Type B pancreatic cell (in vitro differentiated cells): ENCODE results near the gene TCF7L2. TPM values are rescaled to one million over a fixed set of nuclear protein-coding genes. Genes with fewer than 3 reads are reported as not detected.
A peak's percentile ranks its signal among the peaks of the same experiment; 100 is the strongest.

Source experiments
- DNase-seq: peaks from one replicate; pipeline ENCODE4 v3.0.0; 2021; ENCODE audit warnings: mixed read lengths; ENCODE audit not compliant: unreplicated experiment; ENCODE audit errors: extremely low spot score
- H3K27ac Mint-ChIP-seq: 2 replicates; pipeline ENCODE4 v1.8.0; 2021; ENCODE audit warnings: mild to moderate bottlenecking, mixed read lengths
- H3K27me3 Mint-ChIP-seq: 2 replicates; pipeline ENCODE4 v1.8.0; 2021; ENCODE audit warnings: mixed read lengths
- H3K36me3 Mint-ChIP-seq: 2 replicates; pipeline ENCODE4 v1.8.0; 2021; ENCODE audit warnings: mixed read lengths
- H3K4me1 Mint-ChIP-seq: one replicate; pipeline ENCODE4 v1.8.0; 2021; ENCODE audit warnings: mixed read lengths; ENCODE audit not compliant: unreplicated experiment
- H3K4me3 Mint-ChIP-seq: 2 replicates; pipeline ENCODE4 v1.8.0; 2021; ENCODE audit warnings: mild to moderate bottlenecking, mixed read lengths
- H3K9me3 Mint-ChIP-seq: 2 replicates; pipeline ENCODE4 v1.8.0; 2021; ENCODE audit warnings: mixed read lengths
- CTCF ChIP-seq: fragments of 200-600 bp; sonication (generic); conservative IDR thresholded peaks from 2 replicates; pipeline ENCODE4 v1.5.0; 2021; ENCODE audit warnings: antibody characterized with exemption, mild to moderate bottlenecking
- total RNA-seq: library from RNA; stranded (reverse); gene quantifications from 2 replicates; pipeline ENCODE4 v1.2.1, GENCODE V29; 2021; ENCODE audit warnings: low replicate concordance

TCF7L2 gene
- total RNA-seq, 1 donor from 2014 or later: 39.7 TPM

DNA sequence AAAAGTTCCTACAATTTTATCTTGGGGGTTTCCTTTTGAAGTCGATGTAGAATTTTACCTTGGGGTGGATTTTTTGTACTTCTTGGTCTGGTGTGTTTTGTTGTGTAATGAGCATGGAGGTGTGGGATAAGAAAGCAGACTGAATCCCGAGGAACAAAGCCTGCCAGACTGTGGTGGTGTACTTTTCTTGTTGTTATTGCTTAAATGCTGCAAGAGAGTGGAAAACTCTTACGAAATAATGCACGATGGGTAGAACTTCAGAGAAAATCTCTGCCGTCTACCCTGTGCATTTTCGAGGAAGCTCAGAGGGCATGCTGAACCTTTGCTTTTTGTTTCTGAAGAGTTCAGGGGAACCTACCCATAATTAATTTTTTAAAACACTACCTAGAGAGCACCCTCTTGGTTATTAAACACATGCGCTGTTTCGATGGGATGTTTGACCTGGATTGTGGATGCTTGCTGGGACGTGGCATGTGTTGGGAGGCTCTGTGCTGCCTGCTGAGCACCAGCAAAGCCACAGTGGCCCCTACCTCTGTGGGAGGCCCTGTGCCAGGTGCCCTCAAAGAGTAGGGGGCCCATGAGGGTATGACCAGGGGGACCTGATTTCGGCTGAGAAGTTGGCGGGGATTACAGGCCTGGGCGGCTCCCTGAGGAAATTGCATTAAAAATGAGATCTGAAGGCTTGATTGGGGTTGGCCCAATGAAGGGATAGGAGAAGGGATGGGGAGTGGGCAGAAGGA, 94.1 kb downstream of the TCF7L2 start:
- peaks cover 14% of the 10 kb centered on the region for H3K9me3 Mint-ChIP-seq
- no peaks in the 10 kb centered on the region for H3K27me3 Mint-ChIP-seq
- H3K27ac Mint-ChIP-seq: no peak overlapping the region
- H3K36me3 Mint-ChIP-seq: peaks cover 59% of the 10 kb centered on the region
- H3K4me1 Mint-ChIP-seq: peaks cover 44% of the 10 kb centered on the region
- DNase-seq: no peak
- TF ChIP-seq CTCF: no peak
- peak overlapping the region; percentile 4 for H3K4me3 Mint-ChIP-seq

GRCh38 chr10:113045147-113046055, 95.4 kb downstream of the TCF7L2 start:
- no peaks in the 10 kb centered on the region for H3K27me3 Mint-ChIP-seq
- H3K9me3 Mint-ChIP-seq: peaks cover 14% of the 10 kb centered on the region
- peaks cover 40% of the 10 kb centered on the region for H3K4me1 Mint-ChIP-seq
- H3K4me3 Mint-ChIP-seq: no peak overlapping the region
- TF ChIP-seq CTCF: no peak
- no peak for DNase-seq
- H3K36me3 Mint-ChIP-seq: peaks cover 56% of the 10 kb centered on the region
- no peak overlapping the region for H3K27ac Mint-ChIP-seq

GRCh38 chr10:113047151-113047550, 97.1 kb downstream of the TCF7L2 start:
- no peak for TF ChIP-seq CTCF
- no peak for DNase-seq
- Mint-ChIP-seq H3K27me3 (no peaks in the 10 kb centered on the region), H3K27ac (no peak overlapping the region), H3K9me3 (peaks cover 14% of the 10 kb centered on the region), H3K36me3 (peaks cover 54% of the 10 kb centered on the region), H3K4me1 (peaks cover 51% of the 10 kb centered on the region), H3K4me3 (no peak overlapping the region)

GRCh38 chr10:113047605-113047962, 97.5 kb downstream of the TCF7L2 start:
- Mint-ChIP-seq H3K27ac (no peak overlapping the region), H3K4me3 (no peak overlapping the region), H3K4me1 (peaks cover 49% of the 10 kb centered on the region), H3K36me3 (peaks cover 51% of the 10 kb centered on the region), H3K27me3 (no peaks in the 10 kb centered on the region), H3K9me3 (peaks cover 10% of the 10 kb centered on the region)
- no peak for DNase-seq
- TF ChIP-seq CTCF: no peak

DNA sequence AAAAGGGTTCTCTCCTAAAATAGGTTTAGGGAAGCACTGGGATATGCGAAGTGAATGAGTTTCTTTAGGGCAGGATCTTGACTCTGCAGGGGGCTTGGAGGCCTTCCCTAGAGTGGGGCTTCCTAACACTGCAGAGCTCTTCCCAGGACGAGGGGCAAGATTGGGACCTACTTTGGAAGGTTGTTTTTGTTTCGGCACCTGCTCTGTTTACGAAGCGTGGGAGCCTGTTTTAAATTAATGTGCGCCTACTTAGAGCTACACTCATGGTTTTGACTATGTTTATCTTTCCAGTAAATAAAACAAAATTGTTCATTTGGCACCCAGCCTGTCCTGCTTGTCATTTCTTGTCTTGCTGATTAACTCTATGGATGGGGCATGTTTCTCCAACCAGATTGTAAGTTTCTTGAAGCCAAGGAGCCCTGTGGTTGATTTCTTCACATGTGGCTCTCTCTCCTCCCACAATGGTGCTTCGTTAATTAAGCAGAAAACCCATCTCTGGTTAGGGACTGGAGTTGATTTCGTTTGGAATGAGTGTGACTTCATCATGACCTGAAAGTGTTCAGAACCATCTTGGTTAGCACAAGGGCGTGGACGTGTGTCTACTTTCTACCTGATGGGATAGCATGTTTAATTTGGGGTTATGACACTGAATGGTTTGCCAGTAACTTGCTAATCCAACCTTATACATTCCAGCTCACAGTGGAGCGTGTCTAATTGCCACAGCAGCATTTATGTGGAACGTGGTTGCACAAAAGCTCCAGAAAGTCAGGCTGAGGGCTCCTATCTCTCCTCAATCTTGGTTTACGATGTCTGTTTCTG, 98.1 kb downstream of the TCF7L2 start:
- peaks cover 48% of the 10 kb centered on the region for H3K36me3 Mint-ChIP-seq
- no peak overlapping the region for H3K27ac Mint-ChIP-seq
- no peaks in the 10 kb centered on the region for H3K27me3 Mint-ChIP-seq
- no peak for TF ChIP-seq CTCF
- DNase-seq: no peak
- no peak overlapping the region for H3K4me3 Mint-ChIP-seq
- H3K4me1 Mint-ChIP-seq: peaks cover 48% of the 10 kb centered on the region
- peaks cover 10% of the 10 kb centered on the region for H3K9me3 Mint-ChIP-seq
